ENCODE measurements around the gene FMNL2.

FMNL2 gene

DNA sequence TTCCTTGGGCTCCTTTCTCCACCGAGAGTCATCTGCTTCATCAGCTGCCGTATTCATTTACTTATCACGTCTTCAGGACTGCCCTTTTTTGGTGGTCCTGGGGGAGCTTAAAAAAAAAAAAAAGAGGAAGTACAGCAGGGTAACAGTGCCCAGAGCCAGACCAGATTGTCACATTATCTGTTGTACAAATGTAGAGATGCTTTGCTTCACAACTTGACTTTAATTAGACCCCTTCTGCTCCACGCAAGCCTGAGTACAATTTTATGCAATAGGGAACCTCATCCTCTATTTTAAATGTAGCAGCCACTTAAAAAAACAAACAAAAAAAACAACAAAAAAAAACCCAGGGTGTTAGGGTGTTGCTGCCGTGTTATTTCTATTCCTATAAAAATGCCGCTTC, 254.0 kb downstream of the FMNL2 start:
- no peak for DNase-seq

DNA sequence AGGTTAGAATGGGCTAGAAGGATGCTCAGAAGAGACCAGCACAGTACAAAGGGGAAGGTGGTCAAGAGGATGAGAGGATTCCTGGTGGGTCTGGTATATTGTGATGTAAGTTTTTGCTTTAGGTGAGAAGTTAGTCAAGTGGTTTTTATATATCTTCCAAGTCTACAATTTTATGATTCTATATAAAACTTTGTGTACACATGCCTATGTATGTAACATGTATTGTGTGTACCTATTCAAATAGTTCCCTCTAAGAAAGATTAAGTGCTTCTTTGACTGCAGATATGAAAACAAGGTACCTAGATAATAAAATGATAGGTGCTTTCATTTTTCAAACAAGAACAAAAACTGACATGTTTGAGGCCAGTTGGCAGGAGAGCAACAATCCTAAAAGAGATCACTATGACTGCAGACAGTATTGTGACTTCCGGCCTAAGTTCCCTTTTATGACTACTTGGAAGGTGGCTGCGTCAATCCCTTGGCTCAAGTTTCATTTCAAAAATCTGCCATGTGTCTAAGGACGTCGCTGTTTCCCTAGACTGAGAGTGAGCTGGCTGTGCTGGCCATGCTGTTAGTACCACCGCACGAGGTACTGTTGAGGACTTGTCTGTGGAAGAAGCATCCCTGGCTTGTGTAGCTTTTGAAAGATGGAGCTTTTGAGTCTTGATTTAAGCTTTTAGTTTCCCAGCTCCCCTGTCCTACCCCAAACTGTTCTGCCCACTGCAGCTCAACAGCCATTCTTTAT, 259.2 kb downstream of the FMNL2 start:
- no peak for DNase-seq

DNA sequence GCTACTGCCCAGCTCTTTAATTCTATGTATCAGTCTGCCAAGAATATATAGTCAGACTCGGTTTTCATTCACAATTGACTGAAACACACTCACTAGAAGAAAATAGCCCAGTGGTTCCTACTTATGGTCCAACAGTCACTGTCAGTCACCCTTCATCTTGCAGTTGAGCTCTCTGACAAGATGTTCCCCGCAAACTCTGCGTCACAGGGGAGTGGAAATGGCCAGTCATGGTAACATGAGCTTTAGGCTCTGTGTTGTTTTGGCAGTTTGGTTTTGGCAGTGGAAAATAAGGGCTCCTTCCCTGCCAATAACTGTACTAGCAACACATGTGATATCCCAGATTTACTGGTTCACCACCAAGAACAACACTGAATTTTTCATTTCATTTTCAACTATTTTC, 259.8 kb downstream of the FMNL2 start:
- no peak for DNase-seq

DNA sequence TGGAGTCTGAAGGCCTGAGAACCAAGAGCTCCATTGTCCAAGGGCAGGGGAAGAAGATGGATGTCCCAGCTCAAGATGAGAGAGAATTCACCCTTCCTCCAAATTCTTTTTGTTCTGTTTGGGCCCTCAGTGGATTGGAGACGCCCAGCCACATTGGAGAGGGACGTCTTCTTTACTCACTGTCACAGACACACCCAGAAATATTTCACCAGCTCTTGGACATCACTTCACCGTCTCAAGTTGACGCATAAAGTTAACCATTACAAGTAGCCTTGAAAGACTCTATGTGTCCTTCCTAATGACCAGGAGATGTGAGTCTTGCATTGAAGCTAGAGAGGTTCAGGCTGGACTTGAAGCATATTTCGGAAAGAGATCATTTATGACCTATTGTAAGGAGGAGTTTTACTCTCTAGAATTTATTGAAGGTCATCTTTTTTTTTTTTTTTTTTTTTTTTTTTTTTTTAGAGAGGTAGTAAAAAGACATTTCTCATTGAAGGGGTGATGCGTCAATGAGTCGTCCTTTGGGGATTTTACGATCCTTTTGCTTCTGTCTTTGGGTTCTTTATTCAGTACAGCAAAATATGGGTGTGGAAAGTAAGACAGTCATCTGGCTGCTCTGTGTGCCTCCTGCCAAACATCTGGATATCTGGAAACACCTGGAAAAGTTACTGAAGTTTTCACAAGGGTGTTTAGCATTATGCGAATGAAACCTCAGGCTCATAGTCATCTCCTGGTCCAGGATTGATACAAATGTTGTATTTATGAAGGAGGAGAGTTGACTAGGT, 264.2 kb downstream of the FMNL2 start:
- no peak for DNase-seq

DNA sequence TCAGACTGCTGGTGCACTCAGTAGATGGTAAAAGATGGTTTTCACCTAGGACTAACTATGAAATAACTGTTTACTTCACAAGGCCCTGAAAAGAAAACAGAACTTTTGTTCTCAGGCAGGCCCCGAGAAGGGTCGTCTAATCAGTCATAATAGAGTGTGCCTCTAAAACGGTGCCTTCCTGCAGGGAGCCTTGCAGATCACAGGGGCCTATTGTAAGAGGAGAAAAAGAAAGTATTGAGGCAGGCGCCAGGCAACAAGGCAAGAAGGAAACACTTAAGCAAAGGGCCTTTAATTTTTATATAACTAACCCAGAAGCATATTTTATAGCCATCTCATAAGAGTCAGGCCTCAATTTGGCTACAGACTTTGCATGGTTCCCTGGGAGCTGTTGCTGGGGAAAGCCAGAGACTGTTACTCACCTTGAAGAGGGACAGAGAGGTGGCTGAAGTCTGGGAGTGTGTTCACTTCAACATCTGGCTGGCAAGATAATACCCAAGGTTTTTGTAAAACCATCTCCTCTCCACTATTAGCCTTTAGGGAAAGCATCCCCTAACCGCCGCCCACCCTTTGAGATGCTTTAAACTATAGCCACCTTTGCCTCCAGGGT, 265.2 kb downstream of the FMNL2 start:
- no peak for DNase-seq

DNA sequence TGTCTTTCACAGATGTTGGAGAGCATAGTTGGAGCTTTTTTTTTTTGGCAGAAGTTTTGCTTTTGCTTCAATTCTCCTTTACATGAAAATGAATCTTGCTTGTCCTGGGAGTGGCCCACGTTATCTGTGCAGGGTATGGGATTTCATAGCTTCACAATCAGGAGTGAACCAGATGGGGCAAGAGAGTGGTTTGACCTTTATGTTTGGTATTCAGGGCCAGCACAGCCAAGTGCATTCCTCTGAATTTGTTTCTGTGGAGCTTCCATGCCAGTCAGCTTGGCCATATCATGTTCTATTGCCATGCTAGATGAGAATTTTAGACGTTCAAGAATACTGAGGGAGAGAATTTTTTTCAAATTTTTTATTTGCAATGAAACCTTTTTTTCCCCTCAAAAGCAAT, 265.7 kb downstream of the FMNL2 start:
- DNase-seq = no peak

DNA sequence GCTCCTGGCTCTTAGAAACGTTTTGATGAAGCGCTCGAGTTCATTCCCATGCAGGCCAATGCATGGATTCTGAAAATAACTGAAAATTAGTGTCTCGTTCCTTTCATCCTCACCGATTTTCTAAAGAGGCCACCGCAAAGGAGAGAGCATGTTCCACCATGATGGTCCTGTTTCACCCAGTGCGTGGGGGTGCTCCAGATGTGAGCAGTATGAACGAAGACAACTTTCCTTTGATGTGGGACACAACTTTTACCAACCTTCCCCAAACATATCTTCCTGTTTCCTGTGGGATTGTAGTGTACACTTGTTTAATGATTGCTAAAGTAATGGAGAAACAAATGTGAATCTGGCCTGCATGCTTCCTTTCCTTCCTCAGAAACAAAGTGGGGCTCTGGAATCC, 267.8 kb downstream of the FMNL2 start:
- no peak for DNase-seq

DNA sequence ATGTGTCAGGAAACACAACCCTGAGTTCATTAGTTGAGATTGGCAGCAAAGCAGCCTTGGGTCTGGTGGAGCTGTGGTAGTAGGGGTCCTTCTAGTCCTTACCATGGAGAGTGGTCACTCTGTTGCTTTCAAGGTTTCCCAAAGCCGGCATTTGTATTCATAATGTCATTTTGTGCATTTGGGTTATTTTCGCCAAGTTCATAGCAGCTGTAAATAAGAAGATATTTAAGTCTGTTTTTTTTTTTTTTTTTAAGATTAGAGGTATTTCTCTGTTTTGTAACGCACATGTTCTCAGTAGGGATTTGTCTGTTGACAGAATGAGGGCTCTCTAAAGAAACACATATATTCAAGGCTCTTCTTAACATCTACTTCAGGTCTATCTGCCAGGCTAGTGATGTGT, 268.2 kb downstream of the FMNL2 start:
- DNase-seq = no peak

DNA sequence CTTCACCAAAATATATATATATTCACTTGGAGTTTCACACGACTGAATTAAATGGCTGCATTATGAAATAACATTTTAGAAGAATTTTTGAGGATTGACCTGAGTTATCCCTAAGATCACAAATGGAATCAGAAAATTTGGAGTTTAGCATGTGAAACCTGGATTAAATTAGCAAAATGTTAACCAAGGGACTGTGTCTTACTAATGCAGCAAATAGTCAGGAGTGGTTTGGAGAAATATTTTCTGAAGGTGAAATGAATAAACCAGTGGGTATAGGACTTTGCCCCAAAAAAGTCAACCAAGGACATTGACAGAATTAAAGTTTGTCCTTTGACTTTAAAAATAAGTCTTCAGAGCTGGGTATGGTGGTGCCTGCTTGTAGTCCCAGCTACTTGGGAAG, 271.1 kb downstream of the FMNL2 start:
- no peak for DNase-seq

DNA sequence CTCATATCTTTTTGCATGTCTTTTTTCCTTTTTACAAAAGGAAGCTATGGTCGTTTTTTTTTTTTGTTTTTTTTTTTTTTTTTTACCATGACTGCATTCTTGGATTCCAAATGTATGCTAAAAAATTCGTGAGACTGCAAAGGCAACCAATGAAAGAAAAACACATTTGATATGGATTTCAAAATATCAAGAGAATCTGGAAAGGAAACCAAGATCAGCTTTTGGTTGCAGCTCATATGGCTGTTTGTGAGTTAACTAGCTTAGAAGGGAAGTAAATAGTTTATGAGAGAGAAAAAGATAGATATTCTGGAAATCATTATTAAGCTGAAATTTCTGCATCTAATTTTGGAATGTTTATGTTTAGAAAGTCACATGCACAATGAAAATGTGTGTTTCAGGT, 272.0 kb downstream of the FMNL2 start:
- no peak for DNase-seq

DNA sequence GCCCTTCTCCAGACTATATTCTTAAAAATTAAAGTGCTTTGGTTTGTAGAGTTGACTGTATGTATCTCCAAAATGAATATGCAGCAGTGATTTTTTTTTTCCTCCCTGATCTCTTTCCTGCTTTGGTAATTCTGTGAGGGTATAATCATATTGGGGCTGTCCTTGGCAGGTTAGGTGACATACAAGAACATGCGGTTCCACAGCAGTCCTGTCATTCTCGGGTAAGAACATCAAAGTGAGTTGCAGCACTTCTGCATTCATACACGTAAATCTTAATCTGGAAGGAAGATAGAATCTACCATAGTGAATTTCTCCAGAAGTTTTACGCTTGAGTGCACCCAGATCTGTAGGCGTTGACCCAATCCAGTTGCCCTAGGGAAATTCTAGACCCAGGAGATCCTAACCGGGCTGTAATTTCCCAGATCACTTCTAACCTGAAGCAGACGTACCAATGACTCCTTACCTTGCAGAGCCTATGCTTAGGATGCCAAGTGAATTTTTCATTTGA, 272.9 kb downstream of the FMNL2 start:
- DNase-seq = no peak

DNA sequence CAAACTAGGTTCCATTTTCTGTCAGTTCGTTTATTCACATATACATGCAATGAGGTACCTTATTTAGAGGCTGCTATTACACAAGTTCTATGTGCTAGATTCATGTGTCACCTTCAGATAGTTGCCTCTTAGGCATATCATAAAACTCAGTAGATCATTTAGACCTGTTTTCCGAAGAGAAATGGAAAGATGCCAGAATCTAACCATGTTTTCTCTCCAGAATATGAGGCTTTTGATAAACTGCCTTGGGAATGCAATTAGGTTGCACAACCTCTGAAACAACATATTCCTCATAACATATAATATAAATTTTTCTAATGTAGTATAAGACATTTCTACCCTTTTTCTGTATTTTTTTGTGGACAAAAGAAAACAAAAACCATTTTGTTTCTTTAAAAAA, 274.2 kb downstream of the FMNL2 start:
- no peak for DNase-seq

DNA sequence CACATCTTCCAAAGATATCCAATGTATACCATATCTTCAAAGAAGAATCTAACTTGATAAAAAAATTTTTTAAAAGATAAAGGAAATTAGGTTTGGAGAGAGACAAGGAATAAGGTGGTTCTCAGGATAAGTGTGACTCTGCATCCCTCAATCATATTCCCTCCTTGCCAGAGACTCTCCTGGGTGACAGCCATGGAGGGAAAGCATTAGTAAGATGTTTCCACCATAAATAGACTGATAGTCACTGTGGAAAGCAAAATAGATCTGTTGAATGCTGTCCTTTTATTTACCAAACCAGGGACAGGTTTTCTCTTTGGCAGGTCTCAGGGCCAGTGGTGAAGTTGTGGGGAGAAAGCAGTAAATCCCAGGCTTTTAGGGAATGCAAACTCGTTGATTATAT, 274.7 kb downstream of the FMNL2 start:
- no peak for DNase-seq

DNA sequence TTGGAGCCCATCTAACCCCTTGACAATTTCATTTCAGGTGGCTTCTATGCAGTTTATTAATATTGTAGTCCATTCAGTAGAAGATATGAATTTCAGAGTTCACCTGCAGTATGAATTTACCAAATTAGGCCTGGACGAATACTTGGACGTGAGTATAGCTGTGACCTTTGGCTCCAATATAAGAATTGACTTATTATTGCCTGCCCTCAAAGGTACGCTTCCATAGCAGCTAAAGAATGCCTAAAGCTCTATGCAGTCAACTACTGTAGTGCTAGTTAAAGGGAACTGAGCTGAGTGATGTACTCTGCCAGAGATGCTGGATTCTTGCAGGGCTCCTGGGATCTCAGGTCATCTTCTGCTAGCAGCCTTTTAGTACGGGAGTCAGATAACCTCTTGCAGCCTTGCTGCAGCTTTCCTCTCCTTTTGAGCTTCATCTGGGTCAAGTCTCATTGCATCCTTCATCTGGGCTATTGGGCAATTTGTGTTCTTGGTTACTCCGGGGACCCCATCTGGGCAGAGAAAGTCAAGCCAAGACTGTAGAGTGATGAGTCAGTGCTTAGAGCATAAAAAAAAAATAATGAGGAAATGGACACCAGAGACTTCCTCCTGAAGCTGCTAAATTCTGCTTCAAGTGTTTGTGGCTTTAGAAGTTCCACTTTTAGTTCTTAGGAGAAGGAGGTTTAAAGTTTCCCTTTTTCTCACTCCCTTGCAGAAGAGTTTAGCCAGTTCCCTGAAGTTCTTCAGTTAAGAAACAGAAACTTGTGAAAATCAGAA, 276.7 kb downstream of the FMNL2 start:
- no peak for DNase-seq

DNA sequence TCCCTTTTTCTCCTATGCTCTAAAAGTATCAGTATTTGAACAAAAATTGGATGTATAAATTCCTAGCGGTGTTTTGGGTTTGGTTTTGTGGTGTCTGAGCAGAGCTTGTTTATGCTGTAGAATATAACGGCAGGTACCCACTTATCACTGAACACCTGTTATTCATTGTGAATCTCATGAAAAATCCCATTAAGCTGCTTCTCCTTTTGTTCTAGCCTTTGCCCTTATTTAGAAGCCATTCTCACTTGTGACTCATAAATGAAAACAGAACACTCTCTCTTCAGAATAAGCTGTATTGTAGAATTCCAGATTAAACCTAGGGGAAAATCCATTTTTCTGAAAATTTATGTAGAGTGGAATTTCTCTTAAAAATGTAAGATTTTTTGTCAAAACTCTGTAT, 278.3 kb downstream of the FMNL2 start:
- no peak for DNase-seq

DNA sequence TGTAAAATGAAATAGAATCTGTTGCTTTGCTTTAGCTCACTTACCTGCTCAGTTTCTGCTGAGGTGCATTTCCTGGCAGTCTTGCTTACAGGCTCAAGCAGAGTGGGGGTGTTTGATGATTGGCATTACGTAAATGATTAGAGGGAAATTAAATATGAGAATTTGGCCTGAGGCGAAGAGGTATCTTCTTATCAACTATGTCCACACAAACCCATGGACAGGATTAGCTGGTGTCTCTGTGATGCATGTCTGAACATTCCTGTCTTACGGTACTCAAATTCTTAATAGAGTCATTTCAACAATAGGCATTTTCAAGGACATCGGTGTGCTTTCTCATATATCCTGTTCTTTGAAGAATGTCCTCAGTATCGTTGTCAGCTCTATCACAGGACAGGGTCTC, 280.2 kb downstream of the FMNL2 start:
- DNase-seq = no peak

DNA sequence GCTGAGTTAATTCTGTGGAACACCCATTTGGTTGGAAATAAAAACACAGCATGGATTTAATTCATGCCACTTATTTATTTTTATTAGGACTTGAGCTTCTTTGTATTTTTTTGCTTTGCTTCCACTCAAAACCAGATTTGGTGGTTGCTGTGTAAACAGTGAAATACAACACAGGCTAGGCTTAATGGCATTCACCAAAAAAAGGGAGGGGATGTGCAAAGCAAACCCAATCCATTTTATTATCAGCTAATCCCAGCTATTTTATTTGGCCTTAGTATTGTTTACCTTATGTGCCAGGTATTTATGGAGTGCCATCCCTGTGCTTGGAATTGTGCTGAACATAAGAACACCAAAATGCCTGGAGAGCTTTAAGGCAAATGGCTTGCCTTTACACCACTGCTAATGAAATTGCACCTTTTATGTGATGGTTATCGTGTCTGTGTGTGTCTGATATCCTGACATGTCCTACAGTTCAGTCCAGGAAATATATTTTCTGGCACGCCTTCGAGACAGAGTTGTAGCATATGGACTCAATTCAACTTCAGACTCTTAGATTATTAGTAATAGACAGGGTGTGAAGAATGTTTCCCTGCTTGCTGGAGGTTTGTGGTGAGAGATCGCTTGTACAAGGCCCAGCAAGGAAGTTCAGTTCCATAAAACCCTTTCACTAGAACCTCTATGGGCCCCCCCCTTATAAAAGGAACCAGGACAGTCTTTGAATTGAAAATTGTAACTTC, 282.6 kb downstream of the FMNL2 start:
- DNase-seq = no peak

DNA sequence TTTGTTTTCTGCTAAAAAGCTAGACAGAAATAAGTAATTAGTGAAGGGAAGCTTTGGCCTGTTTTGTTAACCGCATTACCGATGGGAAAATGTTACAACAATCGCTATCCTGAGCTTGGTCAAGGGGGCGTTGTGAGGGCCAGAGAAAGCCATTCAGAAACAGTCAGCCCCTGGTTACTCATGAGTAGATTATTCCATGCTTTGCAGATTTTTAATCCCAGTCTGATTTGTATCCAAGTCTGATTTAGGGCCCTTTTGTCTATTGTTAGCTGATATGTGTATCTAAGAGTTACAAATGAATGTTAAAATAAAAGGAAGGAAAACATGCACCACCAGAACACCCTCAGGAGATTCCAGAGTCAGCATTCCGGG, 283.2 kb downstream of the FMNL2 start:
- no peak for DNase-seq

DNA sequence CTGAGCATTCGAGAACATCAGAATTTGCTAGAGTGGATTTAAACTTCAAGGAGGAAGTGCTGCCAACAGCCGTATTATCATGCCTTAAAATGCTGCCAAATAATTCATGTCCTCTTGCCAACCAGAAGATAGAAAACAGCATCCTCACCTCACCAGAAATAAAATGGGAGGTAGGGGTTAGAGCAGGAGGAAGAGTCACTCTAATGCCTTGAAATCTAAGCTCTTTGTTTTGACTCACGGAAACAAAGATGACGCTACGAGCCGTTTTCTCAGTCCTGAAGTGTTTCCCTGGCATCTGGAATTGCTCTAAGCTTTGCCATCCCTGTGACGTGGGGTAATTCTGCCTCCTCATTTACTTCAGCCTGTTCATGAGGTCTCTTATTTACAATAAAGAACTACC, 285.2 kb downstream of the FMNL2 start:
- DNase-seq = no peak

DNA sequence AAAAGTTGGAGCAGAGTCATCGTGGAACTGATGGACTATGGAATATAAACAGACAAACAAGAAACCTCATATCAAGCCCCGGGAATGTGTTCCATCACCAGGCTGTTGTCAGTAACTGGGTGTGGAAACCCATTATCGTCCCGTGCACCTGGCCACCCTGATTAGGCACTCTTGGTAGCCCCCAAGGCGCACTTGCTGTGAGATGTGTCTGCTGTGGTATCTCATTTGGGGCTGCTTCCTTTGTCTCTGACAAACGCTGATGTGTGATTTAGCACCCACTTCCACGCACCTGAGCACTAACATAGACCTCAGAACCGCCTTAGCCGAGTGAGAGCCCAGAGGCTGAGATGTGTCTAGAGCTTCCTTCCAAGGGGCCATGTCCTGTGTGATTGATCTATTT, 286.0 kb downstream of the FMNL2 start:
- DNase-seq = no peak

DNA sequence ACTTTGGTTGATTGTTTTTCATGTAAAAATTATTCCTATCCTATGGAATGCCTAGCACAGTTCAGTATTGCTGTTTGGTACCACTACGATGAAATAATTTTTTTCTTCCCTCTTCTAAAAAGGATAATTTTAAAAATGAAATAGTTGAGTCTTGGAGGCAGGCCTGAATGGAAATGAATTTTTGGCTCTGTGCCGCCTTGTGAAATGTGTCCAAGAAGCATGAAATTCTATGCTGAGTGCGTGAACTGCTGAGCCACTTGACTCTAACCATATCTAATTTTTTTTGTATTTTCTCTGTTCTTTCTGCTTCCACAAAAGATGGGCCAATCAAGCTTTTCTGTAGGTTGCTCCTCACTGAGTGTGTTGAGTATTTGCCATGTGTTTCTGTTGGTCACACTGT, 287.2 kb downstream of the FMNL2 start:
- DNase-seq = no peak

DNA sequence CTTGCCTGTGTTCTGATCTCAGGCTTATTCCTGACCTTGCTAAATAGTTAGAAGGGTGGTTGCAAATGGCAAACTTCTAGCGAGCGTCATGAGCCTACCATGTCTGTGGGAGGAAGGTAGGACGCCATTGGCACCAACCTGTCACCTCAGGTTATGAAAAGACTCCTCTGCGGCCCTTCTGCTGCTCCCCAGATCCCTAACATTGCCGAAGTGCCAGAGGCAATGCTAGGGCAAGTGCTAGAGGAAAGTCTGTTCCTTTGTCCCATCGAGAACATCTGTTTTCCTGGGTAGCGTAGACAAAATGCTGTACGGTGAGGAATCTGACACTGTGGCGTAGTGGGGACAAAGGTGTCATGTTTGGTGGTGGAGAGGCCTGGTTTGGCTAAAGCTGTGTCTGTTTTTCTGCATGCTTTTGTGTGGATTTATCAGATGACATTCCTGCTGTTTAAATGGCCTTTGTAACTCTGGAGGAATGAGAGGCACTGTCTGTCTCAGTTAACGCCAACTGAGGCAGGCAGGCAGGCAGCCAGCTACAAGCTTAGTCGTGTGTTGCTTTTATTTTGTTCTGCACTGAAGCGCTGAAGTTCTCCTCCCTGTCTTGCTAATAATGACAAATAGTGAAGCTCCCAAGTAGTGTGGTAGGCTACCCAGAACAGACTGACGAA, 288.2 kb downstream of the FMNL2 start:
- no peak for DNase-seq

All from COR-L47 (cell line).